Vagina (tissue), 2 donors: ENCODE data around the gene SPDYE4. TPM values are rescaled to one million over a fixed set of nuclear protein-coding genes. Genes with fewer than 3 reads are reported as not detected.

ENCODE experiments used
- DNase-seq, 2 donors: peaks; one replicate each; pipeline ENCODE4 v3.0.0-alpha.2; 2017; ENCODE audit errors: extremely low spot score in 2 of 2
- H3K27ac ChIP-seq: fragments of 200-600 bp; sonication (generic); one replicate; pipeline ENCODE4 v1.5.1; 2019
- H3K27me3 ChIP-seq: fragments of 200-600 bp; sonication (generic); one replicate; pipeline ENCODE4 v1.5.1; 2019
- H3K36me3 ChIP-seq, 2 donors: fragments of 200-600 bp; sonication (generic); one replicate each; pipeline ENCODE4 v1.5.1; 2017 to 2019
- H3K4me1 ChIP-seq: fragments of 200-600 bp; sonication (generic); one replicate; pipeline ENCODE4 v1.5.1; 2019
- H3K4me3 ChIP-seq, 2 donors: fragments of 200-600 bp; sonication (generic); 1 replicate in 1 of 2; 2 replicates in 1 of 2; pipeline ENCODE4 v1.5.1; 2016 to 2019
- H3K9me3 ChIP-seq: fragments of 200-600 bp; sonication (generic); one replicate; pipeline ENCODE4 v1.5.1; 2019
- POLR2A ChIP-seq, 2 donors: fragments of 450-650 bp; IDR thresholded peaks; one replicate each; pipeline ENCODE4 v1.6.1; 2017; ENCODE audit warnings: antibody characterized with exemption in 2 of 2, mild to moderate bottlenecking in 2 of 2, moderate library complexity in 2 of 2
- POLR2AphosphoS5 ChIP-seq, 2 donors: sonication (generic); formaldehyde crosslinking; IDR thresholded peaks; one replicate each; pipeline ENCODE4 v1.9.0; 2017; ENCODE audit warnings: antibody characterized with exemption in 2 of 2, mild to moderate bottlenecking in 2 of 2, low read depth in 1 of 2; ENCODE audit not compliant: insufficient read depth in 1 of 2
- intact Hi-C: fragments of 100-400 bp; cut with DNase I; formaldehyde crosslinking; loops from one replicate; pipeline ENCODE4 v1.15.1; 2023
- total RNA-seq: library from RNA; depleted of rRNA; stranded (reverse); fragments of >200 nt; gene quantifications from one replicate; pipeline ENCODE4 v1.2.3, GENCODE V29; 2016
- TF ChIP-seq, protein P1 (sequence below), 3 experiments: fragments of 450-650 bp in 2 of 3; fragments of 200-600 bp in 1 of 3; sonication (generic) in 1 of 3; IDR thresholded peaks; one replicate each; pipeline ENCODE4 v1.5.1; 2017 to 2019; ENCODE audit warnings: antibody characterized with exemption in 3 of 3, mild to moderate bottlenecking in 2 of 3, moderate library complexity in 2 of 3

The SPDYE4 gene
- total RNA-seq, 1 donor from 2014 or later, result not detected

DNA sequence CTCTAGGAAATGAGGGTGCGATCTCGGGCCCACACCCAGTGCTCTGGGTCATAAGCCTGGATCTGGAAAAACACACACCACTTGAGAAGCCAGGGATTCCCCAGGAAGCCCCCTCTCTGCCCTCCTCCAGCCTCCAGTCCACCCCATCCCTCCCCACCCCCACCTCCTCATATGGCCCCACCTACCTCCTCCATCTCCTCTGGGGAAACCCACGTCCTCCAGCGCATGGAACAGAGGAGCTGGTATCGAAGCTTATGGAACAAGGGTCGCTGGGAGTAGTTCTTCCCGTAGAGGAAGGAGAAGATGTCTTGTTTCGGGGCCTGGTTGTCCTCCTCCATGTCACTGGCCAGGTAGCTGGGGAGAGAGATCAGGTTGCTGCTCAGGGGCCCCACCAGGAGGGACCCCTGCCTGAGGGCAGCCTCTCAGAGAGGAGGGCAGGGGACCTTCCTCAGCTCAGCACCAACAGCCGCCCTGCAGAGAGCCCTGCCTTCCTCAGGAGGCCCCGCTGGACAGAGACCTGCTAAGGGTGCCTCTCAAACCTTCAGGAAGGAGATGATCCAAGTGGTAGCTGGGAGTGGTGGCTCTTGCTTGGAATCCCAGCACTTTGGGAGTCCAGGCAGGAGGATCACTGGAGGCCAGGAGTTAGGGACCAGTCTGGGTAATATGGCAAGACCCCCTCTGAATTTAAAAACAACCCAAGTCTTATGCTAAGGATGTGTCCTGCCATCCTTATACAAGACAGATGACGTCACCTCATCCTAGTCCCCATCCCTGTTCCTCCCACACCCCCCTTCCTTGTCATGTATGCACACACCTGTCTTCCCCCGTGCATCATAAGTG is 5.0 kb downstream of the SPDYE4 start:
- peak; percentile 58 to 72 for DNase-seq
- Histone ChIP-seq H3K9me3 (no peaks in the 10 kb centered on the region), H3K4me3 (no peak overlapping the region), H3K27ac (no peak overlapping the region), H3K27me3 (no peaks in the 10 kb centered on the region), H3K4me1 (no peaks in the 10 kb centered on the region), H3K36me3 (no peaks in the 10 kb centered on the region)
- intact Hi-C loops, result no loop called here
- TF ChIP-seq POLR2A (IDR thresholded peaks at IDR 0.05) (no peak), POLR2AphosphoS5 (IDR thresholded peaks at IDR 0.05; ENCODE audit: insufficient read depth in 1 of 2, low read depth in 1 of 2) (no peak)
- TF ChIP-seq, protein P1, sequence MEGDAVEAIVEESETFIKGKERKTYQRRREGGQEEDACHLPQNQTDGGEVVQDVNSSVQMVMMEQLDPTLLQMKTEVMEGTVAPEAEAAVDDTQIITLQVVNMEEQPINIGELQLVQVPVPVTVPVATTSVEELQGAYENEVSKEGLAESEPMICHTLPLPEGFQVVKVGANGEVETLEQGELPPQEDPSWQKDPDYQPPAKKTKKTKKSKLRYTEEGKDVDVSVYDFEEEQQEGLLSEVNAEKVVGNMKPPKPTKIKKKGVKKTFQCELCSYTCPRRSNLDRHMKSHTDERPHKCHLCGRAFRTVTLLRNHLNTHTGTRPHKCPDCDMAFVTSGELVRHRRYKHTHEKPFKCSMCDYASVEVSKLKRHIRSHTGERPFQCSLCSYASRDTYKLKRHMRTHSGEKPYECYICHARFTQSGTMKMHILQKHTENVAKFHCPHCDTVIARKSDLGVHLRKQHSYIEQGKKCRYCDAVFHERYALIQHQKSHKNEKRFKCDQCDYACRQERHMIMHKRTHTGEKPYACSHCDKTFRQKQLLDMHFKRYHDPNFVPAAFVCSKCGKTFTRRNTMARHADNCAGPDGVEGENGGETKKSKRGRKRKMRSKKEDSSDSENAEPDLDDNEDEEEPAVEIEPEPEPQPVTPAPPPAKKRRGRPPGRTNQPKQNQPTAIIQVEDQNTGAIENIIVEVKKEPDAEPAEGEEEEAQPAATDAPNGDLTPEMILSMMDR (IDR thresholded peaks at IDR 0.05), result no peak

DNA sequence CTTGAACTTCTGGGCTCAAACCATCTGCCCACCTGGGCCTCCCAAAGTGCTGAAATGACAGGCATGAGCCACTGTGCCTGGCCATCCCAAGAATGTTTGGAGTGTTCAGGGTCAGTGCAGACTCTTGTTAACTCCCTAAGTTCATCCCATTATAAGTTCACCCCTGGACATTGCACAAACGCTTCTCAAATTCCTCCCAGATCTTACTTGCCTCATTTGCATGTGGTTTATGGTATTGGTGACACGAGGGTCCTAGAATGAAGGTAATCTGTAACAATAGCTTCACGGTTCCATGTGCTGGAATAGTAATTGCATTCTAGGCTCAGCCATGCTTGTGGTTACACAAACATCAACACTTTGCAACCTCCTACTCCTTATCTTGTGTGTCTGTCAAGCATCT is 8.7 kb downstream of the SPDYE4 start:
- H3K36me3 ChIP-seq, result no peaks in the 10 kb centered on the region
- H3K9me3 ChIP-seq, result no peaks in the 10 kb centered on the region
- intact Hi-C loops, result loop anchor here (10.0 kb wide), 1 partner anchor 335 kb away; no protein-coding TSS in a partner anchor
- no peaks in the 10 kb centered on the region for H3K27me3 ChIP-seq
- peaks cover 4% of the 10 kb centered on the region for H3K4me1 ChIP-seq
- H3K27ac ChIP-seq, result no peak overlapping the region
- DNase-seq, result peak in 1 of 2 donors; percentile 32
- no peak overlapping the region for H3K4me3 ChIP-seq
- TF ChIP-seq POLR2A (IDR thresholded peaks at IDR 0.05), result no peak

DNA sequence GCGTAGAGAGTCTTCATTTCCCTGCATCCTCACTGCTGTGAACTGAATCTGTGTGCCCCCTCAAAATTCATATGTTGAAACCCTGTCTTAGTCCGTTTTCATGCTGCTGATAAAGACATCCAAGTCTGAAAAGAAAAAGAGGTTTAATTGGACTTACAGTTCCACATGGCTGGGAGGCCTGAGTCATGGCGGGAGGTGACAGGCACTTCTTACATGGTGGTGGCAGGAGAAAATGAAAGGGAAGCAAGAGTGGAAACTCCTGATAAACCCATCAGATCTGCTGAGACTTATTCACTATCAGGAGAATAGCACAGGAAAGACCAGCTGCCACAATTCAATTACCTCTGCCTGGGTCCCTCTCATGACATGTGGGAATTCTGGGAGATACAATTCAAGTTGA is 10.6 kb downstream of the SPDYE4 start:
- Histone ChIP-seq H3K4me3 (no peak overlapping the region), H3K27me3 (no peaks in the 10 kb centered on the region), H3K36me3 (no peaks in the 10 kb centered on the region), H3K4me1 (peaks cover 4% of the 10 kb centered on the region), H3K9me3 (no peaks in the 10 kb centered on the region), H3K27ac (no peak overlapping the region)
- intact Hi-C loops, result loop anchor here (2.0 to 10.0 kb wide), 2 partner anchors 173 to 333 kb away; no protein-coding TSS in a partner anchor
- no peak for DNase-seq
- TF ChIP-seq POLR2A (IDR thresholded peaks at IDR 0.05), result no peak
- TF ChIP-seq POLR2AphosphoS5 (IDR thresholded peaks at IDR 0.05; ENCODE audit: insufficient read depth in 1 of 2, low read depth in 1 of 2), result no peak
- TF ChIP-seq, protein P1 (IDR thresholded peaks at IDR 0.05), result no peak

DNA sequence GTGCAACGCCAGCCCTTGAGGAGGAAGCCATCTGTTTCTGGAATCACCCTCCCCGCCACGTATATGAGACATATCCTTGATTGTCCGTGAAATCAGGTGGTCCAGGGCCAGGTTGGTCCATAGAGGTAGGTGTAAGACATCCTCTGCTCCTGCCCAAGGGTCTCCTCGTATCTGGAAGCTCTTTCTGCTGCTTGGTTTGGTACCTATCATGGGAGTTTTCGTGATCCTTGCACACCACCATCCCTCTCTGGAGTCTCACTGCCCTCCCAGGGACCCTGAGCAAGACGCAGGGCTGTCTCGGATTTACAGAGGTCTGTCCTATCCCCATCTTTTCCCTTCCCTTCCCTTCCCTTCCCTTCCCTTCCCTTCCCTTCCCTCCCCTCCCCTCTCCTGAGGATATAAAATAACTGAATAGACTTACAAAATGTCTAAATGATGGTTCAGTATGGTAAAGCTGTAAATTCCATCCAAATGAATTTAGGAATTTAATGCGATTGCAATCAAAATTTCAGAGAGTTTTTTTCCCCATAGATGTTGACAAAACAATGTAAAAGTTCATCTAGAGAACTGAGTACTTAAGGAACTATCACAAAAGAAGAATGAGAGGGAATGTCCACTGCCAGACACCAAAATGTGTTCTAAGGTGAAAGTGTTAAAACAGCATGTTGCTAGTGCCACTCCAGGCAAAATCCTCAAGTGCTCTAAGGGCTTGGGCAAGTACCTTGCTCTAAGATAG is 11.7 kb downstream of the SPDYE4 start:
- TF ChIP-seq POLR2A (IDR thresholded peaks at IDR 0.05) (no peak), POLR2AphosphoS5 (IDR thresholded peaks at IDR 0.05; ENCODE audit: insufficient read depth in 1 of 2, low read depth in 1 of 2) (no peak)
- TF ChIP-seq, protein P1 (IDR thresholded peaks at IDR 0.05), result no peak
- Histone ChIP-seq H3K4me1 (peaks cover 4% of the 10 kb centered on the region), H3K9me3 (no peaks in the 10 kb centered on the region), H3K27ac (peak overlapping the region; percentile 18), H3K4me3 (peak overlapping the region; percentile 47 to 65), H3K27me3 (no peaks in the 10 kb centered on the region), H3K36me3 (no peaks in the 10 kb centered on the region)
- DNase-seq, result peak in 1 of 2 donors; percentile 40
- intact Hi-C loops, result loop anchor here (2.0 to 10.0 kb wide), 2 partner anchors 172 to 332 kb away; no protein-coding TSS in a partner anchor

- Histone ChIP-seq H3K36me3 (no peaks in the 10 kb centered on the region), H3K27ac (peak overlapping the region; percentile 18), H3K9me3 (no peaks in the 10 kb centered on the region), H3K27me3 (no peaks in the 10 kb centered on the region), H3K4me3 (peak overlapping the region; percentile 47 to 65), H3K4me1 (peaks cover 4% of the 10 kb centered on the region)
- intact Hi-C loops, result loop anchor here (2.0 to 10.0 kb wide), 2 partner anchors 171 to 331 kb away; no protein-coding TSS in a partner anchor
- peak in 1 of 2 donors; percentile 81 for DNase-seq
- TF ChIP-seq POLR2AphosphoS5 (IDR thresholded peaks at IDR 0.05; ENCODE audit: insufficient read depth in 1 of 2, low read depth in 1 of 2) (peak in 1 of 2 donors; percentile 54), POLR2A (IDR thresholded peaks at IDR 0.05) (no peak)
- TF ChIP-seq, protein P1 (IDR thresholded peaks at IDR 0.05), result peak; percentile 44 to 99 (median 69)
Measured at GRCh38 chr17:8745586-8746500, 12.5 kb downstream of the SPDYE4 start.
